Ovary (tissue), 9 donors: ENCODE data around the gene INO80C. TPM values are rescaled to one million over a fixed set of nuclear protein-coding genes. Genes with fewer than 3 reads are reported as not detected.

ENCODE experiments used
- DNase-seq, 5 donors: peaks; one replicate each; pipeline ENCODE4 v3.0.0-alpha.2; 2019 to 2020
- H3K27ac ChIP-seq, 2 donors: fragments of 200-600 bp; one replicate each; pipeline versions ENCODE4 v1.5.1 to v1.8.0; 2019 to 2022
- H3K27me3 ChIP-seq: fragments of 200-600 bp; one replicate; pipeline ENCODE4 v1.8.0; 2022
- H3K36me3 ChIP-seq: fragments of 200-600 bp; sonication (generic); one replicate; pipeline ENCODE4 v1.5.1; 2019
- H3K4me1 ChIP-seq: one replicate; pipeline ENCODE4 v1.8.1; 2013; ENCODE audit warnings: mild to moderate bottlenecking, moderate library complexity; ENCODE audit not compliant: insufficient read depth
- H3K4me3 ChIP-seq: fragments of 200-600 bp; sonication (generic); one replicate; pipeline ENCODE4 v1.5.1; 2017
- H3K9me3 ChIP-seq, 2 donors: fragments of 200-600 bp in 1 of 2; sonication (generic) in 1 of 2; one replicate each; pipeline versions ENCODE4 v1.5.1 to v1.8.1; 2013 to 2019; ENCODE audit warnings: mild to moderate bottlenecking in 1 of 2, moderate library complexity in 1 of 2
- EP300 ChIP-seq: sonication (generic); formaldehyde crosslinking; IDR thresholded peaks from one replicate; pipeline ENCODE4 v1.6.1; 2017; ENCODE audit warnings: antibody characterized with exemption
- POLR2A ChIP-seq: fragments of 450-650 bp; IDR thresholded peaks from one replicate; pipeline ENCODE4 v1.6.1; 2017; ENCODE audit warnings: antibody characterized with exemption, mild to moderate bottlenecking, moderate library complexity
- WGBS, 3 donors: extraction: QIAGEN DNeasy Blood & Tissue Kit in 1 of 3; methylation state at CpG; one replicate each; pipeline versions ENCODE4 v1.1.5 to v1.1.7; 2013 to 2017; 5-methylcytosine and 5-hydroxymethylcytosine counted together
- intact Hi-C, 4 donors: fragments of 100-400 bp; cut with DNase I; formaldehyde crosslinking; loops; one replicate each; pipeline versions ENCODE4 v1.11.0 to v1.15.1; 2022 to 2023
- polyA plus RNA-seq, 2 donors: library from polyadenylated mRNA; stranded (reverse); fragments of 200-250 nt in 1 of 2; fragments of 350-450 nt in 1 of 2; fragmentation: Illumina TruSeq in 1 of 2; extraction: RNeasy Lipid Tissue Mini Kit (QIAGEN cat#74804) in 1 of 2; gene quantifications; one replicate each; pipeline ENCODE4 v1.2.3, GENCODE V29; 2013 to 2014
- total RNA-seq, 7 donors: library from RNA; depleted of rRNA in 2 of 7; stranded (reverse); fragments of >200 nt in 2 of 7; fragmentation: NEBNext Ultra II Directional in 3 of 7; extraction: Animal tissue kit (Norgen Biotek cat#: 25700) in 3 of 7; gene quantifications; one replicate each; pipeline versions ENCODE4 v1.1.0 to v1.2.4, GENCODE V29; 2016 to 2023
- TF ChIP-seq, protein P1 (sequence below), 3 donors: fragments of 450-650 bp in 2 of 3; fragments of 200-600 bp in 1 of 3; IDR thresholded peaks; one replicate each; pipeline versions ENCODE4 v1.5.1 to v1.8.0; 2016 to 2022; ENCODE audit warnings: antibody characterized with exemption in 3 of 3, mild to moderate bottlenecking in 1 of 3
- donor health status: DM: no; HTN: no; CAD: no; lungs with moderate emphysema.
- donor health status: DM: no; HTN: no; CAD: no.
- donor health status: Bipolar disorder and iron deficiency.
- donor health status: DM: yes; HTN: yes; CAD: no.
- donor health status: DM: no; HTN: no; CAD: no.
- donor health status: DM: yes; HTN: yes; CAD: no.

Gene INO80C
- total and polyA plus RNA-seq, 9 donors, result 1.8 to 13.9 (median 8.8) TPM

DNA sequence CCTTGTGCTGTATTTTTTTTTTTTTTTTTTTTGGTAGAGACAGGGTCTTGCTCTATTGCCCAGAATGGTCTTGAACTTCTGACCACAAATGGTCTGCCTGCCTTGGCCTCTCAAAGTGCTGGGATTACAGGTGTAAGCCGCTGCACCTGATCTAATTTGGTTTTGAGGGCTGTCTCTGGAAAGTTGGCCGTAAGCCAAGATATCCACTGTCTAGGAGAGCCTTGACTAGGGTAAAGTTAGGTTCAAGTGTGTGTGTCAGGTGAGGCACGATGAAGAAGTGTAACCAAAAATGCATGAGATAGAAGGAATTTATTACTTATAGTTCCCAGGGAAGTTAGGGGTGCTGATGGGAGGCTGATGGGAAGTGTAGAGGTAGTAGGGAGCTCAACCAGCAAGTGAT, 46.7 kb downstream of the INO80C start:
- H3K9me3 ChIP-seq, result no peaks in the 10 kb centered on the region
- TF ChIP-seq, protein P1, sequence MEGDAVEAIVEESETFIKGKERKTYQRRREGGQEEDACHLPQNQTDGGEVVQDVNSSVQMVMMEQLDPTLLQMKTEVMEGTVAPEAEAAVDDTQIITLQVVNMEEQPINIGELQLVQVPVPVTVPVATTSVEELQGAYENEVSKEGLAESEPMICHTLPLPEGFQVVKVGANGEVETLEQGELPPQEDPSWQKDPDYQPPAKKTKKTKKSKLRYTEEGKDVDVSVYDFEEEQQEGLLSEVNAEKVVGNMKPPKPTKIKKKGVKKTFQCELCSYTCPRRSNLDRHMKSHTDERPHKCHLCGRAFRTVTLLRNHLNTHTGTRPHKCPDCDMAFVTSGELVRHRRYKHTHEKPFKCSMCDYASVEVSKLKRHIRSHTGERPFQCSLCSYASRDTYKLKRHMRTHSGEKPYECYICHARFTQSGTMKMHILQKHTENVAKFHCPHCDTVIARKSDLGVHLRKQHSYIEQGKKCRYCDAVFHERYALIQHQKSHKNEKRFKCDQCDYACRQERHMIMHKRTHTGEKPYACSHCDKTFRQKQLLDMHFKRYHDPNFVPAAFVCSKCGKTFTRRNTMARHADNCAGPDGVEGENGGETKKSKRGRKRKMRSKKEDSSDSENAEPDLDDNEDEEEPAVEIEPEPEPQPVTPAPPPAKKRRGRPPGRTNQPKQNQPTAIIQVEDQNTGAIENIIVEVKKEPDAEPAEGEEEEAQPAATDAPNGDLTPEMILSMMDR (IDR thresholded peaks at IDR 0.05), result no peak
- TF ChIP-seq POLR2A (no peak), EP300 (no peak)
- 71 to 84% (median 80%) methylated on average over 3 of the region's 3 CpGs for WGBS, 3 donors
- H3K4me3 ChIP-seq, result no peak overlapping the region
- DNase-seq, result no peak
- no peaks in the 10 kb centered on the region for H3K4me1 ChIP-seq
- no peaks in the 10 kb centered on the region for H3K27me3 ChIP-seq
- no peaks in the 10 kb centered on the region for H3K36me3 ChIP-seq
- no peak overlapping the region for H3K27ac ChIP-seq
- intact Hi-C loops, result no loop called here

DNA sequence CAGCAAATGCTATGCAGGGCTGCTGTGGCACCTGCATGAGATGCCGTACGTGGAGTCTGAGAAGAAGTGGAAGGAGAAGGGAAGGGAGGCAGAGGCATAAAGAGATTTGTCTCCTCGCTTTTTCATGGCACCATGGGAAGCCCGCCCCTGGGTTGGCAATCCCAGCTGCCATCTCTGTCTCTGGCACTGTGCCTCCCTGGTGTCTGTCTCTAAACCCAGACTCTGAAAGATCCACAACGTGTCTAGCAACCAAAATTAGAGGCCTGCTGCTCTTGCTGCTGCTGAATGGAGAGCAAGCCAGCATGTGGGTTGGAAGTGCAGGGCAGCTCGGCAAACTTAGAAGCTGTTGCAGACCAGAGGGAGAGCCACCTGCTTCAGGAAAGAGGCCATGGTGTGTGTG, 53.1 kb downstream of the INO80C start:
- Histone ChIP-seq H3K27me3 (no peaks in the 10 kb centered on the region), H3K4me3 (no peak overlapping the region), H3K9me3 (no peaks in the 10 kb centered on the region), H3K36me3 (no peaks in the 10 kb centered on the region), H3K27ac (no peak overlapping the region), H3K4me1 (no peaks in the 10 kb centered on the region)
- DNase-seq, result no peak
- 86 to 88% (median 88%) methylated on average over 6 of the region's 6 CpGs for WGBS, 3 donors
- intact Hi-C loops, result no loop called here
- no peak for TF ChIP-seq EP300
- no peak for TF ChIP-seq POLR2A
- TF ChIP-seq, protein P1 (IDR thresholded peaks at IDR 0.05), result no peak

DNA sequence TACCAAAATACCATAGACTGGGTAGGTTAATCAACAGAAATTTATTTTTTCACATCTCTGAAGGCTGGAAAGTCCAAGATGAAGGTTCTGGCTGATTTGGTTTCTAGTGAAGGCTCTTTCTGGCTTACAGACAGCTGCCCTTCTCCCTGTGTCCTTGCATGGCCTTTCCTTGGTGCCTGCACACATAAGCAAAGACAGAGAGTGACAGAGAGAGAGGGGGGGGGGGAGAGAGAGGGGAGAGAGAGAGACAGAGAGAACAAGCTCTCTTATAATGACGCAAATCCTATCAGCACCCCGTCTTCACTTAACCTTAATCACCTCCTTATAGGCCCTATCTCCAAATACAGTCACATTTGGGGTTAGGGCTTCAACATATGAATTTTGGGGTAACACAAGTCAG, 53.9 kb downstream of the INO80C start:
- no peak for DNase-seq
- Histone ChIP-seq H3K36me3 (no peaks in the 10 kb centered on the region), H3K27ac (no peak overlapping the region), H3K27me3 (no peaks in the 10 kb centered on the region), H3K9me3 (no peaks in the 10 kb centered on the region), H3K4me1 (no peaks in the 10 kb centered on the region), H3K4me3 (no peak overlapping the region)
- no peak for TF ChIP-seq POLR2A
- no peak for TF ChIP-seq EP300
- TF ChIP-seq, protein P1 (IDR thresholded peaks at IDR 0.05), result no peak
- intact Hi-C loops, result no loop called here
- 48 to 50% (median 50%) methylated on average over 2 of the region's 2 CpGs for WGBS, 3 donors

DNA sequence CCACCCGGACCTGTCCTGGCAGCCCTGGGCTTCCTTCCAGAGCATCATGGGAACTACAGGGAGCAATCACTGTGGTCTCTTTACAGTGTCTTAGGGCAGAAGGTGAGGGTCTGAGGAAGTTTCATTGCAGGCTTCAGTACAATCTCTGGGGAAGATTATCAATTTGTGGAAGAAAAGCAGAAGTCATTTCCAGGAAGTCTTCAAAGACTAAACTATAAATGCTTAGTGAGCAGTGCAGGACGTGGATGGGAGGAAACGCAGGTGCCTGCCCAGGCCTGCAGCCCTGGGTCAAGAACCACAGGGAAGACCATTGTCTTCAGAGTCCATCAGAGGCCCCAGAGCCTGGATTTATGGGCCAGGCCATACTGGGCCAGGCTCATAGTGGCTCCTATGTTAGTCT, 54.3 kb downstream of the INO80C start:
- intact Hi-C loops, result no loop called here
- TF ChIP-seq, protein P1 (IDR thresholded peaks at IDR 0.05), result no peak
- TF ChIP-seq POLR2A (no peak), EP300 (no peak)

DNA sequence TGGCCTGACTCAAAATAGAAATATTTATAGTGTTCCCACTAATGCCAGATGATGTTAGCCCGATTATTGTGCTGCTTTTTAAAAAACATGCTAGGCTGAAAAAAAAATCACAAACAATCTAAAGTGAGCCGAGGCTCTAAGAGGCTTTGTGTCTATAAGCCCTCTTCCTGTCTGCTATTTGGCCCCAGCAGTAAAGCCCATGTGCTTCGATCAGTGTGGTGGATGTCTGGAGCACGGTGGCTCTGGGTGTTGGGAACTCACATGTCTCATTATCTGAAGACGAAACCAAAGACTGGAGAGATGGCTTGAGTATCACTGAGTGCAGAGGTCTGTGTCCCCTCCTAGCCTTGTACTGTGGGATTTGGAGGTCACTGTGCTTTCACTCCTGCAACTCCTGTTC, 55.1 kb downstream of the INO80C start:
- Histone ChIP-seq H3K27me3 (no peaks in the 10 kb centered on the region), H3K4me3 (no peak overlapping the region), H3K9me3 (no peaks in the 10 kb centered on the region), H3K4me1 (no peaks in the 10 kb centered on the region), H3K36me3 (no peaks in the 10 kb centered on the region), H3K27ac (no peak overlapping the region)
- no peak for DNase-seq
- TF ChIP-seq, protein P1 (IDR thresholded peaks at IDR 0.05), result no peak
- TF ChIP-seq EP300, result no peak
- TF ChIP-seq POLR2A, result no peak
- intact Hi-C loops, result no loop called here
- 15 to 23% (median 21%) methylated on average over 5 of the region's 5 CpGs for WGBS, 3 donors

More for the DNA sequence above, 54.3 kb downstream of the INO80C start:
- H3K27me3 ChIP-seq, result no peaks in the 10 kb centered on the region
- DNase-seq, result no peak
- WGBS, 3 donors, result 88% methylated on average over 3 of the region's 3 CpGs
- H3K4me1 ChIP-seq, result no peaks in the 10 kb centered on the region
- H3K4me3 ChIP-seq, result no peak overlapping the region
- H3K9me3 ChIP-seq, result no peaks in the 10 kb centered on the region
- no peaks in the 10 kb centered on the region for H3K36me3 ChIP-seq
- no peak overlapping the region for H3K27ac ChIP-seq
